ENCODE measurements around the gene ELK3. TPM values are rescaled to one million over a fixed set of nuclear protein-coding genes. Genes with fewer than 3 reads are reported as not detected.
A peak's percentile ranks its signal among the peaks of the same experiment; 100 is the strongest.

ELK3 gene
- total RNA-seq, 1 experiment from 2014 or later: 20.6 TPM

GRCh38 chr12:96285158-96285557 is 91.0 kb downstream of the ELK3 start:
- H3K27me3 ChIP-seq (replicated peaks): peaks cover 40% of the 10 kb centered on the region
- no peak overlapping the region for H3K27ac ChIP-seq
- no peaks in the 10 kb centered on the region for H3K4me1 ChIP-seq (replicated peaks)
- H3K9me3 ChIP-seq (replicated peaks): no peaks in the 10 kb centered on the region
- DNase-seq (ENCODE audit: low read depth in 1 of 2, low spot score in 2 of 2): peak in 1 of 2 experiments; percentile 49
- H3K4me3 ChIP-seq: no peak overlapping the region
- H3K36me3 ChIP-seq: no peaks in the 10 kb centered on the region

GRCh38 chr12:96289067-96289466 is 94.9 kb downstream of the ELK3 start:
- no peak overlapping the region for H3K4me3 ChIP-seq
- peaks cover 29% of the 10 kb centered on the region for H3K27me3 ChIP-seq (replicated peaks)
- no peaks in the 10 kb centered on the region for H3K9me3 ChIP-seq (replicated peaks)
- no peak overlapping the region for H3K27ac ChIP-seq
- DNase-seq (ENCODE audit: low read depth in 1 of 2, low spot score in 2 of 2): peak; percentile 58 to 63
- H3K4me1 ChIP-seq (replicated peaks): no peaks in the 10 kb centered on the region
- H3K36me3 ChIP-seq: no peaks in the 10 kb centered on the region

- Histone ChIP-seq H3K27me3 (replicated peaks) (peaks cover 10% of the 10 kb centered on the region; the same call in 1 of the 2 replicates), H3K4me1 (replicated peaks) (no peaks in the 10 kb centered on the region), H3K27ac (no peak overlapping the region), H3K4me3 (no peak overlapping the region), H3K36me3 (no peaks in the 10 kb centered on the region), H3K9me3 (replicated peaks) (no peaks in the 10 kb centered on the region)
- DNase-seq (ENCODE audit: low read depth in 1 of 2, low spot score in 2 of 2): peak in 1 of 2 experiments; percentile 61
Measured at GRCh38 chr12:96293093-96293492, 98.9 kb downstream of the ELK3 start.

- DNase-seq (ENCODE audit: low read depth in 1 of 2, low spot score in 2 of 2): peak in 1 of 2 experiments; percentile 64
- Histone ChIP-seq H3K9me3 (replicated peaks) (no peaks in the 10 kb centered on the region), H3K4me3 (no peak overlapping the region), H3K4me1 (replicated peaks) (no peaks in the 10 kb centered on the region), H3K27me3 (replicated peaks) (no peaks in the 10 kb centered on the region; the same call in 1 of the 2 replicates), H3K27ac (no peak overlapping the region), H3K36me3 (no peaks in the 10 kb centered on the region)
Measured at GRCh38 chr12:96294831-96295230, 100.7 kb downstream of the ELK3 start.

- DNase-seq (ENCODE audit: low read depth in 1 of 2, low spot score in 2 of 2): peak; percentile 53 to 68
- Histone ChIP-seq H3K27ac (no peak overlapping the region), H3K36me3 (no peaks in the 10 kb centered on the region), H3K4me1 (replicated peaks) (no peaks in the 10 kb centered on the region), H3K27me3 (replicated peaks) (no peaks in the 10 kb centered on the region; the same call in 1 of the 2 replicates), H3K9me3 (replicated peaks) (no peaks in the 10 kb centered on the region), H3K4me3 (no peak overlapping the region)
Measured at GRCh38 chr12:96295532-96296160, 101.5 kb downstream of the ELK3 start.

- Histone ChIP-seq H3K27ac (no peak overlapping the region), H3K9me3 (replicated peaks) (no peaks in the 10 kb centered on the region), H3K36me3 (no peaks in the 10 kb centered on the region), H3K27me3 (replicated peaks) (no peaks in the 10 kb centered on the region; the same call in 1 of the 2 replicates), H3K4me1 (replicated peaks) (no peaks in the 10 kb centered on the region), H3K4me3 (no peak overlapping the region)
- peak in 1 of 2 experiments; percentile 36 for DNase-seq (ENCODE audit: low read depth in 1 of 2, low spot score in 2 of 2)
Measured at GRCh38 chr12:96297504-96297903, 103.3 kb downstream of the ELK3 start.

GRCh38 chr12:96300064-96300463 is 105.9 kb downstream of the ELK3 start:
- DNase-seq (ENCODE audit: low read depth in 1 of 2, low spot score in 2 of 2): no peak
- no peaks in the 10 kb centered on the region for H3K36me3 ChIP-seq
- H3K9me3 ChIP-seq (replicated peaks): no peaks in the 10 kb centered on the region
- H3K4me1 ChIP-seq (replicated peaks): no peaks in the 10 kb centered on the region
- no peak overlapping the region for H3K4me3 ChIP-seq
- no peak overlapping the region for H3K27ac ChIP-seq
- H3K27me3 ChIP-seq (replicated peaks): no peaks in the 10 kb centered on the region; the same call in 1 of the 2 replicates

GRCh38 chr12:96301732-96302131 is 107.6 kb downstream of the ELK3 start:
- Histone ChIP-seq H3K4me1 (replicated peaks) (no peaks in the 10 kb centered on the region), H3K36me3 (no peaks in the 10 kb centered on the region), H3K4me3 (no peak overlapping the region), H3K27me3 (replicated peaks) (no peaks in the 10 kb centered on the region; the same call in 1 of the 2 replicates), H3K9me3 (replicated peaks) (no peaks in the 10 kb centered on the region), H3K27ac (no peak overlapping the region)
- peak in 1 of 2 experiments; percentile 31 for DNase-seq (ENCODE audit: low read depth in 1 of 2, low spot score in 2 of 2)

- H3K27me3 ChIP-seq (replicated peaks): no peaks in the 10 kb centered on the region; the same call in 1 of the 2 replicates
- peak in 1 of 2 experiments; percentile 51 for DNase-seq (ENCODE audit: low read depth in 1 of 2, low spot score in 2 of 2)
- no peak overlapping the region for H3K27ac ChIP-seq
- no peaks in the 10 kb centered on the region for H3K9me3 ChIP-seq (replicated peaks)
- H3K36me3 ChIP-seq: no peaks in the 10 kb centered on the region
- no peak overlapping the region for H3K4me3 ChIP-seq
- H3K4me1 ChIP-seq (replicated peaks): no peaks in the 10 kb centered on the region
Measured at GRCh38 chr12:96302687-96303310, 108.6 kb downstream of the ELK3 start.

GRCh38 chr12:96303653-96304052 is 109.5 kb downstream of the ELK3 start:
- H3K4me1 ChIP-seq (replicated peaks): no peaks in the 10 kb centered on the region
- no peak overlapping the region for H3K27ac ChIP-seq
- no peaks in the 10 kb centered on the region; the same call in 1 of the 2 replicates for H3K27me3 ChIP-seq (replicated peaks)
- peak in 1 of 2 experiments; percentile 53 for DNase-seq (ENCODE audit: low read depth in 1 of 2, low spot score in 2 of 2)
- no peaks in the 10 kb centered on the region for H3K36me3 ChIP-seq
- no peaks in the 10 kb centered on the region for H3K9me3 ChIP-seq (replicated peaks)
- H3K4me3 ChIP-seq: no peak overlapping the region

GRCh38 chr12:96305665-96306064 is 111.5 kb downstream of the ELK3 start:
- H3K36me3 ChIP-seq: no peaks in the 10 kb centered on the region
- DNase-seq (ENCODE audit: low read depth in 1 of 2, low spot score in 2 of 2): peak; percentile 52 to 73
- no peak overlapping the region for H3K4me3 ChIP-seq
- H3K9me3 ChIP-seq (replicated peaks): no peaks in the 10 kb centered on the region
- no peaks in the 10 kb centered on the region for H3K4me1 ChIP-seq (replicated peaks)
- no peak overlapping the region for H3K27ac ChIP-seq
- no peaks in the 10 kb centered on the region for H3K27me3 ChIP-seq (replicated peaks)

GRCh38 chr12:96308881-96309280 is 114.7 kb downstream of the ELK3 start:
- no peak overlapping the region for H3K4me3 ChIP-seq
- H3K36me3 ChIP-seq: no peaks in the 10 kb centered on the region
- H3K27ac ChIP-seq: no peak overlapping the region
- DNase-seq (ENCODE audit: low read depth in 1 of 2, low spot score in 2 of 2): peak in 1 of 2 experiments; percentile 57
- no peaks in the 10 kb centered on the region for H3K9me3 ChIP-seq (replicated peaks)
- H3K4me1 ChIP-seq (replicated peaks): no peaks in the 10 kb centered on the region
- no peaks in the 10 kb centered on the region for H3K27me3 ChIP-seq (replicated peaks)

GRCh38 chr12:96310067-96310466 is 115.9 kb downstream of the ELK3 start:
- H3K9me3 ChIP-seq (replicated peaks): no peaks in the 10 kb centered on the region
- H3K27me3 ChIP-seq (replicated peaks): no peaks in the 10 kb centered on the region
- DNase-seq (ENCODE audit: low read depth in 1 of 2, low spot score in 2 of 2): no peak
- no peaks in the 10 kb centered on the region for H3K36me3 ChIP-seq
- no peak overlapping the region for H3K4me3 ChIP-seq
- no peaks in the 10 kb centered on the region for H3K4me1 ChIP-seq (replicated peaks)
- no peak overlapping the region for H3K27ac ChIP-seq

- no peak overlapping the region for H3K4me3 ChIP-seq
- no peaks in the 10 kb centered on the region for H3K27me3 ChIP-seq (replicated peaks)
- no peak overlapping the region for H3K27ac ChIP-seq
- H3K9me3 ChIP-seq (replicated peaks): 0 out of 2 replicates have a peak, but pooled peaks cover 5% of the 10 kb centered on the region
- H3K36me3 ChIP-seq: no peaks in the 10 kb centered on the region
- no peak for DNase-seq (ENCODE audit: low read depth in 1 of 2, low spot score in 2 of 2)
- peaks cover 3% of the 10 kb centered on the region; the same call in 1 of the 2 replicates for H3K4me1 ChIP-seq (replicated peaks)
Measured at GRCh38 chr12:96311191-96311590, 117.0 kb downstream of the ELK3 start.

All from SJSA1 (cell line).